Stimulated activated CD8-positive, alpha-beta memory T cell treated with anti-CD3 and anti-CD28 coated beads, Interleukin-15, amount 100 ng/mL, for 4 hours (primary cell): ENCODE data around the gene PHF1.

Source experiments
- DNase-seq, 2 donors: peaks; one replicate each; pipeline ENCODE4 v3.0.0-alpha.2; 2020; ENCODE audit warnings: low read depth in 2 of 2

PHF1 gene

GRCh38 chr6:33453393-33454008 is 42.7 kb downstream of the PHF1 start:
- no peak for DNase-seq

DNA sequence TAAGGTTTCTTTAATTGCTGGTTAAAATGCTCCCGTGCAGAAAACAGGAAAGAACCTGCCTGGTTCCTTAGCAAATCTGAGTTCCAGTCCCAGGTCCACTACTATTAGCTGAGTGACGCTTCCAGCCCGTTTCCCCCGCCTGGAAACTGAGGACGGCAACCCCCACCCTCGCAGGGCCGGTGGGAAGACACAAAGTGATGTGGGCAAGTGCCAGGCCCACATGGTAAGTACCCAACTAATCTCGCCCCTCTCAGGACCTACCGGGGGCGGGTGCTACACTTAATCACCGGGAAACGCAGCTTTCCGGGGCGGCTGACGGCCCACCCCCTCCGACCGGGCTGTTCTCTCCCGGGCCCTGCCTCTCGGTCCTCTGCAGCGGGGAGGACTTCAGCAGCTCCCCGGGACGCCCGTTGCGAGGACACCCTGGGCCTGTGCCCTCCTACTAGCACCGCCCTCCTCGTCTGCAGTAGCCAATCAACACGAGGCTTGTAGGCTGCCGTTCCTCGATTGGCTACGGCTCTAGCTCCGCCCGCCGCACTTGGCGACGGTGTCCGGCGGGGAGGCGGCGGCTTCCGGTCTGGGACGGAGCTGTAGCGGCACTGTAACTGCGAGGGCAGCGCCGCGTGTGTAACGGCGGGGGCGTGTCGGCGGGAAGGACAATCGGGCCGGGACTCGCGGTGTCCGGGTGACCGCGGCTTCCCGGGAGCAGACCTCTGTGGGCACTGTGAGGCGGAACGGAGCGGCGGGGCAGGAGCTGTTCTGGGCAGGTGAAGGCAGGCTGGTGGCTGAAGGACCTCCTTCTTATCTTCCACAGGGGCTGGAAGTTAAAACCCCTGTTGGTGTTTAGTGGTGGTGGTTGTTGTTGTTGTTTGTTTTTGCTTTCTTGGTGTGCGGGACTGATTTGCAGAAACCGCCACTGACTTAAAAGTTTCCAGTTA is 43.5 kb downstream of the PHF1 start, which contains the start of gene ZBTB9:
Gene ZBTB9 (plus strand): TSS at position 568 of the 938 bp plus-strand sequence. CDS start 525 bp downstream, outside the sequence.
- peak; percentile 87 to 89 for DNase-seq

- DNase-seq, result no peak
These were observed 44.2 kb downstream of the PHF1 start for GRCh38 chr6:33455051-33455450.

GRCh38 chr6:33456156-33456555 is 45.3 kb downstream of the PHF1 start:
- no peak for DNase-seq

DNA sequence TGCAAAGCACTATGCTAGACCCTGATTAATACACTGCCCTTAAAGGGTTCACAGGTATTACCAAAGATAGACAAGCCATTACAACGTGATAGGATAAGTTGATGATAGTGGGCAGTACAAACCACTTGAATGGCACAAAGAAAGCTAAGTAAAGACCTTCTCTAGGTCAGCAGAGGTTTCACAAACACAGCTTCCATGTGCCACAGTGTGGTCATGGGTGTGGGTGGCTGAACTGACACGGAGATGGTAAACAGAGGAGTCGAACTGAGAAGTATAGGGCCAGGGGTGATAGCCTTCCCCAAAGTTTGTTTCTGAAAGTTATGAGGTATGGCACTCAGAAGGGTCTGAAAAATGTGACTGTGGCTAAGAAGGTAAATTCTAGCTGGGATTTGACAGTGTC is 47.9 kb downstream of the PHF1 start:
- DNase-seq, result no peak

- DNase-seq, result no peak
These were observed 48.4 kb downstream of the PHF1 start for GRCh38 chr6:33459226-33459625.
